Uterus (tissue), 4 donors: ENCODE measurements around the gene RIMBP3B. TPM values are rescaled to one million over a fixed set of nuclear protein-coding genes. Genes with fewer than 3 reads are reported as not detected.
"Not testable (repeated sequence)": the region's sequence is repeated elsewhere in the genome, so short reads cannot be mapped to it uniquely, and the experiment has no call there.

ENCODE experiments used
- DNase-seq, 2 donors: peaks; one replicate each; pipeline ENCODE4 v3.0.0-alpha.2; 2019 to 2020
- H3K27ac ChIP-seq, 2 donors: fragments of 200-600 bp; sonication (generic); 1 replicate in 1 of 2; 2 replicates in 1 of 2; pipeline ENCODE4 v1.5.1; 2016 to 2018
- H3K27me3 ChIP-seq, 2 donors: fragments of 200-600 bp; sonication (generic); one replicate each; pipeline ENCODE4 v1.5.1; 2018 to 2019; ENCODE audit warnings: control low read depth in 1 of 2
- H3K36me3 ChIP-seq, 2 donors: fragments of 200-600 bp; sonication (generic); one replicate each; pipeline ENCODE4 v1.5.1; 2019; ENCODE audit warnings: control low read depth in 1 of 2
- H3K4me1 ChIP-seq, 2 donors: fragments of 200-600 bp; sonication (generic); one replicate each; pipeline ENCODE4 v1.5.1; 2018 to 2019; ENCODE audit warnings: control low read depth in 1 of 2
- H3K4me3 ChIP-seq, 2 donors: fragments of 200-600 bp; sonication (generic); 1 replicate in 1 of 2; 2 replicates in 1 of 2; pipeline ENCODE4 v1.5.1; 2018 to 2019; ENCODE audit warnings: mild to moderate bottlenecking in 1 of 2
- H3K9me3 ChIP-seq, 2 donors: fragments of 200-600 bp; sonication (generic); one replicate each; pipeline ENCODE4 v1.5.1; 2019; ENCODE audit warnings: control low read depth in 1 of 2
- intact Hi-C: fragments of 100-400 bp; cut with DNase I; formaldehyde crosslinking; loops from one replicate; pipeline ENCODE4 v1.15.1; 2023; ENCODE audit warnings: low total_unique reads
- small RNA-seq: library from RNA; depleted of rRNA; stranded (forward); fragments of <200 nt; gene quantifications from one replicate; pipeline ENCODE3, GENCODE V24; 2016
- total RNA-seq, 4 donors: library from RNA; depleted of rRNA in 3 of 4; stranded (reverse); fragments of >200 nt in 3 of 4; gene quantifications; one replicate each; pipeline versions ENCODE4 v1.1.0 to v1.2.4, GENCODE V29; 2014 to 2023
- donor health status: DM: yes; HTN: yes; CAD: no.

Gene RIMBP3B
- total RNA-seq, 4 donors from 2014 or later, result 0.27 to 0.41 TPM; not detected in 2

DNA sequence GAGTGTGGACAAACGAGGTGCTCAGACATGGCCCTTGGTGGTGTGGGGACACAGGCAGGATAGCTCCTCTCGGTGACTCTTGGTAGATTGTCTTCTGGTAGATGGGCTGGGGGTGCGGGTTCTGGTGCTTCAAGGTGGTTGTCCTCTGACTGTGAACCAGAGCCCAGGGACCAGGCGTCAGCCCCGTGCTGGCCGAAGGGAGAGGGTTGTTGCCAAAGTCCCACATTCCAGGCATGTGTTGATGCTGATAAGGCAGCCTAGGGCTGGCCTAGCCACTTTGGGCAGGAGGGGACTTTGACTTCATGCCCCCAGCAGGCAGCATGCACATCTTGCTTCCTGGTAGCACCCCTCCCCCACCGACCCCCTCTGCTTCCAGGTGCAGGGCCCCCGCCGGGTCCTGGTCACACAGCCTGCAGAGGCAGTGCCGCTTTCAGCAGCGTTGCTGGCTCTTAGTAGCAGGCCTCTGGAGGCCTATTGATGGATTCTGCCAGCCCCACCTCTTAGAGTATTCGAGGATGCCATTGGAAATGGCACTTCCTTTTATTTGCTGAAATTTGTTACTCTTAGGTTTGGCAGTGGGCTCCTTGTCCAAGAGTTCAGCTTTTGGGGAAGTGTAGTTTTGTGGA lies 40.6 kb downstream of the RIMBP3B start:
- DNase-seq, H3K27me3 ChIP-seq, H3K4me3 ChIP-seq, H3K27ac ChIP-seq, H3K4me1 ChIP-seq, intact Hi-C loops, H3K36me3 ChIP-seq, H3K9me3 ChIP-seq: not testable (repeated sequence)

DNA sequence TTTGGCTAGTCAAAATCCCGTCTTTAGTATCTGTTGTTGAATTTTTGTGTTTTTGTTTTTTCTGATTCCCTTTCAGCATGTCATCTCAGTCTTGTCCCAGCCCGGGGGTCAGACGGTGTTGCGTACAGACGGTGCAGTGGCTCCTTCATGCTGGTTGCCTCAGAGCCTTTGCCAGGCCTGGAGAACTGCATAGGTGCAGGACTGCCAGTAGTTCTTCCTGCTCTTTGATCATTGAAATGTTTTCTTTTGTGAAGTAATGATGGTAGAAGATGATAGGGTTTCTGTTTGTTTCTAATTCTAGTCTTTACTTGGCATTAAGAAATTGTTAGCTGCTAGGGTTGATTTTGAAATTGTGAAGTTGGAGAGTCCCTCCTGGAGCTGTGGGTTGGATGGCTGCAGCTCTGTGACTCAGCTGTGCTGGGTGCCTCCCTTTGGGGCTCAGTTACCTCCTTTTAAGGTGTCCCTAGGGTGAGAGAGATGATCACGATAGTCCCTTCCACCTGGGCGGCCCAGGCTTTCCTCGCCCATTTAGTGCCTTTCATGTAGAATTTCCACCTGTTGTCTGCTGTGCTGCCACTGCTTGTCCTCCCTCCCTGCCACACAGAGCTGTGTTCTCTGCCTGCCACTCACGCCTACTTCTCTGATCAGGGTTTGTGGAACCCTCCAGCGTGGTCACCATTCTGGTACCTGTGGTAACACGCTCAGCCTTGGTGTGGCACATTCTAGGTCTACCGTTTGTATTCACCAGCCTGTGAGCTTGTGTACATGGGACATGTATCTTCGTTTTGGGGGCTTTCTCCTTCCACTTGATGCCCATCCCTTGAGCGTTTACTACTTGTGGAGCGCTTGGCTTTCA lies 51.1 kb downstream of the RIMBP3B start:
- DNase-seq, H3K4me1 ChIP-seq, H3K27ac ChIP-seq, H3K36me3 ChIP-seq, H3K4me3 ChIP-seq, intact Hi-C loops, H3K27me3 ChIP-seq, H3K9me3 ChIP-seq: not testable (repeated sequence)

DNA sequence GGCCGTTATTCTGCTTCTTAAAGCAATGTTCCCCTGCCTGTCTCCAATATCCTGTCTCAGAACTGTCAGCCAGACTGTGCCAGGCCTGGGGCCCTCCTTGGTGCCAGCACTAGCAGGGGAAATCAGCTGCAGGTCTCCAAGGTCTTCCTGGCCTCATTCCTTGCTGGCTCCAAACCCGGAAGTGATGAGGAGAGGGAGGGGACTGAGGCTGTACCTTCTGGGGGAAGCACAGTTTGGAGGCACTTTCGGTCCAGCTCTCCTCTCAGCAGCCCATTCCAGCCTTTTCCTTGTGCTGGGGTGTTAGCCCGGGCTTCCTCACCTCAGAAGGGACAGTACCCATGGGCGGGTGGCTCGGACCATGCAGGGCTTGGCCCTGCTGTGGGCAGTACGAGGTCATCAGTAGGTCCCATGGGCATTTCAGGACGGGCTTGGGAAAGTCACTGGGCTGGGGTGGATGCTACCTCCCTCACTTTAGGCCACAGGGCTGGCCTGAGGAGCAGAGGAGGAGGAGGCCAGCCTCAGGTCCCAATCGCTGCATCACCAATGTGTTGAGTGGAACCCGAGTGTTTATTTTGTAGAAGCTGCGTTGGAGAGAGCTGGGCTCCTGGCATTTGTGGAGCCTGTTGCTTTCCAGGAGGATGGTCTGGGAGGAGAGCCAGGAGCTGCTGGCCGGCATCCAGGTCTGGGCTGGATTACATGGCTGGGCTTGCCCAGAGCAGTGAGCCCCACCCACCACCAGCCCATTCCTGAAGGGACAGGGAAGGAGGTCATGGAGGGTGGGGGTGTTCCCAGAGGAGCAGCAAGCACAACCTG lies 52.7 kb downstream of the RIMBP3B start:
- intact Hi-C loops, H3K36me3 ChIP-seq, H3K4me3 ChIP-seq, H3K27me3 ChIP-seq, H3K9me3 ChIP-seq, H3K27ac ChIP-seq, H3K4me1 ChIP-seq: not testable (repeated sequence)
- peak in 1 of 2 donors; percentile 13 for DNase-seq

DNA sequence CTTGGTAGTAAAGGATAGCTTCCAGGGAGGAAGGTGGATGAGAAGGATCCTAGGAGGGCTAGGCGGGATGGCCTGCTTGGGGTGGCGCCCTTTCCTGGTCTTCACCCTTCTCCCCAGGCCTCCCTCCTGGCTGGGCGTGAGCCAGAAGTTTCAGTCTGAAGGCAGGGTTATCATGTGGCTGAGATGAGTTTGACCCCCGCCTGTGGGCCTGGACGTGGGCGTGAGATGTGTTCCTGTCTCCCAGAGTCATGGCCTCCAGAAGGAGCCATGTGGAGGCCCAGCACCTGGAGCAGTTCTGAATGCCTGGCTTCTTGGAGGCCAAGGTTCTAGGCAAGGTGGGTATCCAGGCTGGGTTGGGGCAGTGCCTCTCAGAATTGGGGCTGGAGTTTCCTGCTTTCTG lies 54.5 kb downstream of the RIMBP3B start:
- H3K36me3 ChIP-seq, intact Hi-C loops, H3K4me3 ChIP-seq, H3K27ac ChIP-seq, H3K4me1 ChIP-seq, H3K27me3 ChIP-seq, H3K9me3 ChIP-seq: not testable (repeated sequence)
- peak in 1 of 2 donors; percentile 4 for DNase-seq

Small RNAs within 50 kb of the gene (small RNA-seq; reads per million reads assigned to genes)
- gene RF00492, result not detected
- gene RN7SKP63, result not detected

Other genes with a start within 250 kb of the RIMBP3B start
- gene HIC2, start 33.6 kb downstream of the RIMBP3B start, total RNA-seq, result 1 to 10 TPM in 3 of 4 donors, under 1 TPM in 1; 0.26 to 8.4 (median 5.2) TPM
- gene TMEM191C, start 83.6 kb downstream of the RIMBP3B start, total RNA-seq, result 10 to 100 TPM in 1 of 4 donors, under 1 TPM in 2, not detected in 1; 0.28 to 20.7 (median 0.79) TPM
- not detected for gene RIMBP3C, start 167.7 kb downstream of the RIMBP3B start, total RNA-seq
- gene UBE2L3, start 184.0 kb downstream of the RIMBP3B start, total RNA-seq, result 10 to 100 TPM; 12.1 to 41.6 (median 24.1) TPM
- gene YDJC, start 246.3 kb downstream of the RIMBP3B start, total RNA-seq, result 10 to 100 TPM; 10.9 to 42.5 (median 16.0) TPM
- gene CCDC116, start 249.0 kb downstream of the RIMBP3B start, total RNA-seq, result 1 to 10 TPM in 2 of 4 donors, not detected in 2; 1.5 to 3.5 TPM